ENCODE results near the gene INAFM2. TPM values are rescaled to one million over a fixed set of nuclear protein-coding genes. Genes with fewer than 3 reads are reported as not detected.

The INAFM2 gene
- 15.2 and 15.8 TPM in 2 replicates for total RNA-seq (2014; rRNA removed; shearing (Covaris generic))

GRCh38 chr15:40323239-40323952 lies at the start of gene INAFM2:
INAFM2 (plus strand) TSS chr15:40323692; CDS start chr15:40324056, 364 bp downstream.
- peaks cover 26% of the 10 kb centered on the region for H3K27me3 ChIP-seq (ENCODE audit: control insufficient read depth, insufficient read depth, low read length)

GRCh38 chr15:40274350-40275274 lies 48.9 kb upstream of the INAFM2 start:
- H3K36me3 ChIP-seq (replicated peaks; ENCODE audit: control insufficient read depth, insufficient read depth, low read length), result peaks cover 4% of the 10 kb centered on the region
- peak; percentile 93 for DNase-seq
- peaks cover 4% of the 10 kb centered on the region for H3K27me3 ChIP-seq (ENCODE audit: control insufficient read depth, insufficient read depth, low read length)
- no peak overlapping the region for H3K4me3 ChIP-seq (ENCODE audit: insufficient read depth, low read depth, low read length)

More at GRCh38 chr15:40323239-40323952, at the start of gene INAFM2:
- peak within 1 kb of the TSS; percentile 73 for H3K4me3 ChIP-seq (ENCODE audit: insufficient read depth, low read depth, low read length)
- peak; percentile 99 for DNase-seq
- no peaks in the 10 kb centered on the region for H3K36me3 ChIP-seq (replicated peaks; ENCODE audit: control insufficient read depth, insufficient read depth, low read length)

- Histone ChIP-seq H3K27me3 (ENCODE audit: control insufficient read depth, insufficient read depth, low read length) (peaks cover 12% of the 10 kb centered on the region), H3K36me3 (replicated peaks; ENCODE audit: control insufficient read depth, insufficient read depth, low read length) (peaks cover 4% of the 10 kb centered on the region)
- no peak for DNase-seq
Measured at GRCh38 chr15:40275523-40275922, 48.0 kb upstream of the INAFM2 start.

DNA sequence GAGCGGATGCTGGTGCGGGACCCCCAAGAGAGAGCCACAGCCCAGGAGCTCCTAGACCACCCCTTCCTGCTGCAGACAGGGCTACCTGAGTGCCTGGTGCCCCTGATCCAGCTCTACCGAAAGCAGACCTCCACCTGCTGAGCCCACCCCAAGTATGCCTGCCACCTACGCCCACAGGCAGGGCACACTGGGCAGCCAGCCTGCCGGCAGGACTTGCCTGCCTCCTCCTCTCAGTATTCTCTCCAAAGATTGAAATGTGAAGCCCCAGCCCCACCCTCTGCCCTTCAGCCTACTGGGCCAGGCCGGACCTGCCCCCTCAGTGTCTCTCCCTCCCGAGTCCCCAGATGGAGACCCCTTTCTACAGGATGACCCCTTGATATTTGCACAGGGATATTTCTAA lies 47.5 kb upstream of the INAFM2 start:
- Histone ChIP-seq H3K27me3 (ENCODE audit: control insufficient read depth, insufficient read depth, low read length) (peaks cover 16% of the 10 kb centered on the region), H3K4me3 (ENCODE audit: insufficient read depth, low read depth, low read length) (no peak overlapping the region), H3K36me3 (replicated peaks; ENCODE audit: control insufficient read depth, insufficient read depth, low read length) (peaks cover 4% of the 10 kb centered on the region)
- DNase-seq, result no peak

More at GRCh38 chr15:40275523-40275922, 48.0 kb upstream of the INAFM2 start:
- no peak overlapping the region for H3K4me3 ChIP-seq (ENCODE audit: insufficient read depth, low read depth, low read length)

DNA sequence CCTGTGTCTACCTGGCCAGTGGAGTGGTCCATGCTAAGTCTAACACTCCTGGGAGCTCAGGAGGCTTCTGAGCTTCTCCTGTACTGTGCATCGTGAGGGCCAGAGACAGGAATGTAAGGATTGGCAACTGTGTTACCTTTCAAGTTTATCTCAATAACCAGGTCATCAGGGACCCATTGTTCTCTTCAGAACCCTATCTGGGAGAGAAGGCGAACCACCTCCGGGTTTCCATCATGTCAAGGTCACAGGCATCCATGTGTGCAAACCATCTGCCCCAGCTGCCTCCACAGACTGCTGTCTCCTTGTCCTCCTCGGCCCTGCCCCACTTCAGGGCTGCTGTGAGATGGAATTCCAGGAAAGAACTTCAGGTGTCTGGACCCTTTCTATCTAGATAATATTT lies 46.6 kb upstream of the INAFM2 start:
- H3K4me3 ChIP-seq (ENCODE audit: insufficient read depth, low read depth, low read length), result no peak overlapping the region
- peaks cover 26% of the 10 kb centered on the region for H3K27me3 ChIP-seq (ENCODE audit: control insufficient read depth, insufficient read depth, low read length)
- no peak for DNase-seq
- peaks cover 4% of the 10 kb centered on the region for H3K36me3 ChIP-seq (replicated peaks; ENCODE audit: control insufficient read depth, insufficient read depth, low read length)

- Histone ChIP-seq H3K4me3 (ENCODE audit: insufficient read depth, low read depth, low read length) (no peak overlapping the region), H3K36me3 (replicated peaks; ENCODE audit: control insufficient read depth, insufficient read depth, low read length) (peaks cover 4% of the 10 kb centered on the region), H3K27me3 (ENCODE audit: control insufficient read depth, insufficient read depth, low read length) (peaks cover 31% of the 10 kb centered on the region)
- no peak for DNase-seq
Measured at GRCh38 chr15:40277471-40277870, 46.0 kb upstream of the INAFM2 start.

DNA sequence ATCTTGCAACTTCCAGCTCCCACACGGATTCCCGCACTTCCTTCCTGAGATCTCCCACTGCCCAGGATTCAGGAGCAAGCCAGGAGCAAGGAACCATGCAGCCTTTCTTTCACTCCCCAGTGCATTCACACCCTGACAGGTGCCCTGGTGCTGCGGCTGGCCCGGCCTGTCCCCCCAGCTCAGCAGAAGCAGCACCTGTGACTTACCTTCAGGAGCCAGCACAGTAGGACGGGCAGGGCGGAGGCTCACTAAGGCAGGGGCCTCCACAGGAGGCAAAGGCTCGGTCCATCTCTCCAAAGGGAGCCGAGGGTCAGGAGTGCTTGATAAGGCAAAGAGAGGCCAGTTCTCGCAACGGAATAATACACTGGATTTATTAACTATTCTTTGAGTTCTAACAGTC lies 45.5 kb upstream of the INAFM2 start:
- peaks cover 3% of the 10 kb centered on the region for H3K36me3 ChIP-seq (replicated peaks; ENCODE audit: control insufficient read depth, insufficient read depth, low read length)
- H3K27me3 ChIP-seq (ENCODE audit: control insufficient read depth, insufficient read depth, low read length), result peaks cover 37% of the 10 kb centered on the region
- H3K4me3 ChIP-seq (ENCODE audit: insufficient read depth, low read depth, low read length), result no peak overlapping the region
- DNase-seq, result no peak

DNA sequence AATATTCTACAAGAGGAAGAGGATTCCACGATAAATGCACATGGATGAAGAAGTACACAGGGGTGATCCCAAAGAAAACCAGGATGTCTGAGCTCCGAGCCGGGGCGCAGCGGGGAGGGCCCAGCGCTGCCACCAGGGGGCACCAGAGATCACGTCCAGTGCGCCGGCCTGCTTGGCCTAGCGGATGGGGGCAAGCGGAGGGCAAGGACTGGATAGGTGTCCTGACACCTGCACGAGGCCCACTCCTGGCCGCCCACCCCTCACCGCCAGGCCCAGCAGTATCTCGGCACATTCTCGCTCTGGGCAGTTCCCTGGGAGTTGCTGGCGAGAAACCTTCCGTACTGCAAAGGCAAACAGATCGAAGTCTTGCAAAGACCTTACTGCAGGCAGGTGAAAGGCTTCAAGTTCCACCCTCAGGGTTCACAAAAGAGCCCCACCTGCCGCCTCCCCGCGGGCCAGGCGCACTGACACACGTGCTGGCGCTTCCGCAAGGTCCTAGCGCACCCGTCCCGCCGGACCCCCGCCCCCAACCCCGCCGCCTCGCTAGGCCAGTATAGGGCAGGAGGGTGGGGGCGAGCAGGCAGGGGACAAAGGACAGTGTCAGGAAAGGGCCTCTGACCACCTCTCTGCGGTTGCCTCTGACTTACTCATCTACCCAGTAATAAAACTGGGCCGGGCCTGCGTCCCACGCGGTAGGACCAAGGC lies 43.9 kb upstream of the INAFM2 start:
- peak overlapping the region; percentile 30 for H3K4me3 ChIP-seq (ENCODE audit: insufficient read depth, low read depth, low read length)

GRCh38 chr15:40280260-40281056 lies 43.0 kb upstream of the INAFM2 start:
- H3K36me3 ChIP-seq (replicated peaks; ENCODE audit: control insufficient read depth, insufficient read depth, low read length), result peaks cover 2% of the 10 kb centered on the region; the same call in 1 of the 2 replicates
- peak overlapping the region; percentile 30; the same call in 1 of the 2 replicates for H3K4me3 ChIP-seq (ENCODE audit: insufficient read depth, low read depth, low read length)
- peaks cover 54% of the 10 kb centered on the region for H3K27me3 ChIP-seq (ENCODE audit: control insufficient read depth, insufficient read depth, low read length)
- DNase-seq, result peak; percentile 84

More for the DNA sequence above, 43.9 kb upstream of the INAFM2 start:
- peak; percentile 96 for DNase-seq
- Histone ChIP-seq H3K36me3 (replicated peaks; ENCODE audit: control insufficient read depth, insufficient read depth, low read length) (peaks cover 2% of the 10 kb centered on the region; the same call in 1 of the 2 replicates), H3K27me3 (ENCODE audit: control insufficient read depth, insufficient read depth, low read length) (peaks cover 51% of the 10 kb centered on the region)

DNA sequence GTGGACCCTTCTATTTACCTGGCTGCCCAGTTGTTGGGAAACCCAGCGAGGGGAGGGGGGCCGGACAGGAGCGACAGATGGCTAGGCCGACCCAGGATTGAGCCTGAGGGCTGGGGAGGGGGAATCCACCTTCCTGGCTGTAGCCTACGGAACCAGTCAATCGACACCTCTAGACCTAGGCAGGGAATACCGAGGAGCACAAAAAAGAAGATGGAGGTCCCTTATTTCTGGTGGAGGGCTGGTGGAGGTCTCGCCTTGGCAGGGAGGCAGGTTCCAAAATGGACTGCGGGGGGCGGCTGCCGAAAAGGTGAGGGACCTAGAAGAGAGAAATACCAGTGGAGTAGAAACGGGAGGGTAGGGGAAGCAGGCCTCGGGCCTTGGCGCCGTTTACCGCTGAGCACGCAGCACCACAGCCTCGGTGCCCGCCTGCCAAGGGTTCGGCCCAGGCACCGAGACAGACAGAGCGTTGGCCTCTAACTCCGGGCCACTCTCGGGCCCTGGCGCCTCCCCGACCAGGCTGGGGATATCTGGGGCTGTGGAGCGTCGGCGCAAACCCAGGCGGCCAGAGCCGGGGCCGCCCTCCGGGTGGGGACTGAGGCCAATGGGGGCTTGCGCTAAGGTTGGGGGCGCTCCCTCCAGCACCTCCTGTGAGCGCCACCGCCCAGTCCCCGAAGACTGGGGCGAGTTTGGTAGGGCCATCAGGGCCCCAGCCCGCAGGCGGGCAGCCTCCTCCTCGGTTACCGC lies 42.3 kb upstream of the INAFM2 start:
- peak; percentile 83 for DNase-seq
- no peaks in the 10 kb centered on the region for H3K36me3 ChIP-seq (replicated peaks; ENCODE audit: control insufficient read depth, insufficient read depth, low read length)
- peaks cover 54% of the 10 kb centered on the region for H3K27me3 ChIP-seq (ENCODE audit: control insufficient read depth, insufficient read depth, low read length)
- H3K4me3 ChIP-seq (ENCODE audit: insufficient read depth, low read depth, low read length), result peak overlapping the region; percentile 31

DNA sequence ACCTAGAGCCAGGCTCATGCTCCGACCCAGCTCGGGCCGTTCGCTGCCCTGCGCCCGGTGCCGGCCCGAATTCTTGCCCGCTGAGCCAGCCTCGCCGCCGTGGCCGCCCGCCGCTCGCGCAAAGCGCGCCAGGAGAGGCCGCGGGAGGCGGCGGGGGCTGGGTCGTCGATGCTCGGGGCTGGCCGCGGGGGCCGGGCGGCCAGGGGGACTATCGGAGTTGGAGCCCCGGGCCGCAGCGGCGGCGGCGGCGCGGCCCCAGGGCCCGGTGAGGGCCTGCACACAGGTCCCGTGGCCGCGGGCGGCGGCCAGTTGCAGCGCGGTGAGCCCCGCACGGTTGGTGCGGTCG lies 41.7 kb upstream of the INAFM2 start:
- no peaks in the 10 kb centered on the region for H3K36me3 ChIP-seq (replicated peaks; ENCODE audit: control insufficient read depth, insufficient read depth, low read length)
- H3K4me3 ChIP-seq (ENCODE audit: insufficient read depth, low read depth, low read length), result peak overlapping the region; percentile 50
- no peak for DNase-seq
- H3K27me3 ChIP-seq (ENCODE audit: control insufficient read depth, insufficient read depth, low read length), result peaks cover 54% of the 10 kb centered on the region

GRCh38 chr15:40282147-40282868 lies 41.2 kb upstream of the INAFM2 start:
- H3K27me3 ChIP-seq (ENCODE audit: control insufficient read depth, insufficient read depth, low read length), result peaks cover 54% of the 10 kb centered on the region
- H3K4me3 ChIP-seq (ENCODE audit: insufficient read depth, low read depth, low read length), result peak overlapping the region; percentile 50
- peak; percentile 93 for DNase-seq
- H3K36me3 ChIP-seq (replicated peaks; ENCODE audit: control insufficient read depth, insufficient read depth, low read length), result no peaks in the 10 kb centered on the region

All from H7 (cell line).